Measurements from ENCODE around the gene ANKFN1.

The ANKFN1 gene

GRCh38 chr17:56149266-56150036 lies 3.8 kb upstream of the ANKFN1 start:
- no peak for DNase-seq

DNA sequence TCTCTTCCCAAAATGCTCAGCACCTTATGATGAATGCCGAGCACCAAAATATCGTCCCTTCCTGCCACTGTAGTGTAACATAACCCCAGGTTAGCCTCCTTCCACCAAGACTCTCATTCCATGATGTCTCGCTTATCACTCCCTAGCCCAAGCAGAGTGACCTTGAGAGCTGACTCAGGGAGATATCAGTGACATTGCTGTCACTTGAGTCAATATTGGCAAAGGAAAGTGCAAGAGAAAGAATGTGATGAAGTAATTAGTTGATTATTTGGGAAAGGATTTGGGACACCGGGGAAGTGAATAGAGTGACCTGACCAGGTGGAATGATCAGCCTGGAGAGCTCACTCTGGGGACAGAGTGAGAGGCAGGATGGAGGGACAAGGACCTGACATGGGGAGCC lies 2.6 kb upstream of the ANKFN1 start:
- no peak for DNase-seq

DNA sequence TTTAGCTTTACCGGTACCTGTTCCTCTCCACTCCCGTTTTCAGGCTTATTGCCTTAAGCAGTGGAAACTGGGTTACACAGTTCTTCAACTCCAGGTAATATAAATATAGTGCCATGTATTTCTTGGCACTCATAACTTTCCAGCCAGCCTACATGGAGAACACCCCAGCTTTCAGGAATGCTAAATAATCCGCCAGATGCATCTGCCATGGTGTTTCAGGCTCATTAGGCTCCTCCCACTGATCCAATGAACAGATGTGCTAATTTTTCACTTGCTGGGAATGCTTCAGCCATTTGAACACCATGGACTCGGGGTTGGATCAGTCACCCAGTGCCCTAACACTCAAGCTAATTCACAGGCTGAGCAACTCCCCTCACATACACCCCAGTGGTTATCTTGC lies 4.6 kb downstream of the ANKFN1 start:
- no peak for DNase-seq

GRCh38 chr17:56158344-56158743 lies 5.1 kb downstream of the ANKFN1 start:
- no peak for DNase-seq

GRCh38 chr17:56158915-56159825 lies 5.9 kb downstream of the ANKFN1 start:
- DNase-seq: no peak

GRCh38 chr17:56159826-56160380 lies 6.6 kb downstream of the ANKFN1 start:
- no peak for DNase-seq

- DNase-seq: no peak
These were observed 7.1 kb downstream of the ANKFN1 start for GRCh38 chr17:56160422-56160821.

DNA sequence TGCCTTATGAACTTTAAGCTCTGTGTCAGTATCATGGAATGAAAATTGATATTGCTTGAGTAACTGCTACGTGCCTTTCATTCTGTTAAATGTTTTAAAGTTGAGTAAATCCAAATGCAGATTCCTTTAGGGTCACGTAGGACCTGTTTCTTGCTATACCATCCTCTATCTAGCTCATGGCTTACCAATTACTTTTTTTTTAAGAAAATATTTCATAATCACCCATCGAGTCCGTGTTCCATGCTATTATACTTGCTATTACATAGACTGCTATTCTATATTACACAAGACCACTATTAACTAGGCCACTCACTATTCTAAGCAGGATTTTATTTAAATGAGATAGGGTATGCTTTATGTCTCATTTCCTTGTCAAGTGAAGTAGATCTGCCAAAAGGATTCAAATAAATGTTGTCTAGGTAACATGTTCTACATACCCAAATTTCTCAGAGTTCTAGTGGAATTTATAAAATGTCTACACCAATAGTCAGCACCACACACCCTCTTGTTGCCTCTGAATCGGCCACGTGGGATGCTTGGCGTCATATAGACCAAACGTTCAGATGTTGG lies 11.9 kb downstream of the ANKFN1 start:
- DNase-seq: no peak

- DNase-seq: no peak
These were observed 14.2 kb downstream of the ANKFN1 start for GRCh38 chr17:56167491-56167890.

- DNase-seq: no peak
These were observed 16.3 kb downstream of the ANKFN1 start for GRCh38 chr17:56169621-56170020.

GRCh38 chr17:56171186-56171959 lies 18.1 kb downstream of the ANKFN1 start:
- no peak for DNase-seq

DNA sequence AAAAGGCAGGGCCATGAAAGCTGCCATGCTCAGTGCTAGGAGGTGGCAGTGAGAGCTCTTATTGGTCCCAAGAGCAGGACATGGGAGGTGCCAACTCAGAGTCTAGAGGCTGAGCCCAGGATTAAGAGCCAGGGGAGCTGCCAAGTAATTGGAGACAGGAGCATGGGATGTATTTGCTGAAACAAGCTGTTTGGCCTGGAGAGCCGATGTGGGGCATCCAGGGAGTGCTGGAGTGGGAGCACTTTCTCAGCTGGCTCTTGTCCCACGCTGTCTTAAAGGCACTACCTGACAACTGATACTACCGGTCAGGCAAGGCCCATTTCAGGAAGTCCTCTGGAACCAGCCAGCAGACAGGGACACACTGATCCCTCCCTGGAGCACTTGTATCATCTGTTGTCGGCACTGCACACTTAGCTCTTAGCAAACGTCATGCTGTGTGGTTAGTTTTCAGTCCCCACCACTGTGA lies 19.3 kb downstream of the ANKFN1 start:
- DNase-seq: no peak

- no peak for DNase-seq
These were observed 19.8 kb downstream of the ANKFN1 start for GRCh38 chr17:56173026-56173425.

DNA sequence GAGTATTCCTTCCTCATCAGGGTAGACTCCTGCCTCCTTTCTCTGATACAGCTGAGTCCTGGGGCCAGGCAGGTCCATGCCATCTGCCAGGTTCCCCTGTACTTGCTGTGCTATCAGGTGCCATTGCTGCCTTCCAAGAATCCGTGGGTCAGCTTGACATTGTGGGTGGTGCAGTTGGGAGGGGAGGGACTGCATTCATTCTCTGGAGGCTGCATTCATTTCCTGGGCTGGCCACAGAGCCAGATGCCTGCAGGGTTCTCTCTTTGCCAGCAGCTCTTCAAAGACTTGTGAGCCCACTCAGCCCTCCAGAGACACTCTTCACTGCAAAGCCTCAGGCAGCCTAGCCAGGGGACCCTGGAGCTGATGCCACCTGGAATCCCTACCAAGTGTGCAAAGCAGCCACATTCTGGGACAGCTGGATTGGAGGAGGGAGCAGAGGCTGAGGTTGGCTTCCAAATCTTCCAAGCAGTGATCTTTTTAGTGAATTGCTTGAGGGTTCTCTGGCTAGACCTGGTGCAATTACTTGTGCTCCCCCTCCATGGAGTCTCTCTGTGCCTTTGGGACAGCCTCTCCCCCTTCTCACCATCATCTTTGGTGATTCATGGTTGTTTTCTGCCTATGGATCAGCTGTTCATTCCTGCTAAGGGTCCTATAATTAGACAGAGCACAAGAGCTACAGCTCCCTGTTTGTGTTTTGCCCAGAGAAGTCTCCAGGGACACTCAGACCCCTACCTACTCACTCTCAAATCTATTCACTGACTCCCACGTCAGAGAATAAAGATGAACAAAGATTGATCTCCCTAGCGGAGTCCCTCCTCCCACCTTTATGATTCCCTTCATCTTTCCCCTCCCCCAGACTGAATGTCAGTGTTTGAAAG lies 20.9 kb downstream of the ANKFN1 start:
- no peak for DNase-seq

GRCh38 chr17:56175299-56175955 lies 22.2 kb downstream of the ANKFN1 start:
- DNase-seq: no peak

DNA sequence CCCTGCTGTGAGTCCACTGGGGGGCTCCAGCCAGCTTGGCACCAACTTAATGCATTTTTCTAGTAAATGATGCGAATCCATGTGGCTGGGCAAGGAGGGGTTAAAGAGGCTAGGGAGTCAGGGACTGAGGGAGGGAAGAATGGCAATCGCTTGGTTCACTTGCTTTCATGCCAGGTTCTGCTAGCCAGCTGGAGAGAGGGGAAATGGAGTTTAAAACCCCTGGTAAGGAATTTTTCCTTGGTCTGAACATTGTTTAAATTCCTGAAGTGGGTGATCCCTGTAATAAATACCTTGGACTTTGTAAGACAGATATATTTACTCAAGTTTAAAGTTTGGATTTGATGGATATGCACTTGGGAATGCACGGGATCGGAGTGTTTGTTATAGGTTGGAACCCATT lies 22.8 kb downstream of the ANKFN1 start:
- no peak for DNase-seq

- no peak for DNase-seq
These were observed 24.1 kb downstream of the ANKFN1 start for GRCh38 chr17:56177361-56177760.

GRCh38 chr17:56178203-56178602 lies 24.9 kb downstream of the ANKFN1 start:
- no peak for DNase-seq

DNA sequence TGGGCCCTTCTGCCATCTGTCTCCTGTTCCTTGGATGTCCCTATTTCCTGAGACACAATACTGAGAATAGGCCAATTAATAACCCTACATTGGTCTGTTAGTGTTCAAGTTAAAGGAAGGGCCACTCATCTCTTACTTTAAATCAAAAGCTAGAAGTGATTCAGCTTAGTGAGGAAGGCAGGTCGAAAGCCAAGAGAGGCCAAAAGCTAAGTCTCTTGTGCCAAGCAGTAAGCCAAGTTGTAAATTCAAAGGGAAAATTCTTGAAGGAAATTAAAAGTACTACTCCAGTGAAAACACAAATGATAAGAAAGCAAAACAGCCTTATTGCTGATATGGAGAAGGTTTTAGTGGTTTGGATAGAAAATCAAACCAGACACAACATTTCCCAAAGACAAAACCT lies 28.8 kb downstream of the ANKFN1 start:
- no peak for DNase-seq

GRCh38 chr17:56184650-56185049 lies 31.4 kb downstream of the ANKFN1 start:
- DNase-seq: no peak
